Fibroblast of skin of right quadriceps (primary cell): ENCODE data around the gene ALKBH5.
"Not testable (repeated sequence)": the region's sequence is repeated elsewhere in the genome, so short reads cannot be mapped to it uniquely, and the experiment has no call there.

Source experiments
- DNase-seq: peaks from one replicate; pipeline ENCODE4 v3.0.0-alpha.2; 2013

Gene ALKBH5

DNA sequence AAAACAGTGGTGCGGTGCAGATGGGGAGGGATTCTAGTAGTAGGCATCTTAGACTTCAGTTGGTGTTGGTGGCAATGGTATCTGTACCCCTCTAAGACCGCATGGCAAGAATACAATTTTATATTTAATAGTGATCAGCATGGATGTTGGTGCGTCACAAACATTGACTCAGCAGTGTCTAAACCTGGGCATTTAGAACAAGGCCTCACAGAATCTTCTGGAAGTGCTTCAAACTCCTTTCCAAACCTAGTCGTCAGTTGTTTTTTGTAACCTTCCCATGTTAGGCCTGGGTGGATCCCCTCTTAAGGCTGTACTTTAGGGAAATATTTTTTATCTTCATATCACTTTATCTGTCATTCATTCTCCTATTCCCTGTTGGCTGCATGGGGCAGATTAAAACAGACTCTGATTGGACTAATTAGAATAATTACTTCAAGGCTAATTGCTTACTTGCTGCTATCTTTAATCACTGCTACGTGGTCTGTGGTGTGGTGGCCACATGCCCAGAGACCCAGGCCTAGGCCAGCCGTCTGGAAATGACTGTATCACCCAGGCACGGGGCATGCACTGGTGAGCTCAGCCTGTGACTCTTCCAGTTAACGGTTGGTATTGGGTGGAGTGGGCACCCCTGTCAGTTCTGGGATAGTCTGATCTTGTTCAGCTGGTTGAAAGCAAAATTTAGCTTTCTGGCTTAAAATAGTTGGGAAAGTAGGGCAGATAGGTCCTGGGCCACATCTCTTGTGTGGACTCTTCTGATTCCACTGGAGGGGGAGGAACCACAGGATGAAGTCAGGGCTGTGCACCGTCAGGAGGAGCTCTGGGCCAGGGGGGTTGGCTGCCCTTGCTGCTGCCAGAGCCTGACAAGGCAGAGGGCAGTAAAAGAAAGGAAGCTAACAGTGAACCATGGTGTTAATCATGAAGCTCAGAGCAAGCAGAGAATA is 4.5 kb downstream of the ALKBH5 start:
- DNase-seq = peak; percentile 16

DNA sequence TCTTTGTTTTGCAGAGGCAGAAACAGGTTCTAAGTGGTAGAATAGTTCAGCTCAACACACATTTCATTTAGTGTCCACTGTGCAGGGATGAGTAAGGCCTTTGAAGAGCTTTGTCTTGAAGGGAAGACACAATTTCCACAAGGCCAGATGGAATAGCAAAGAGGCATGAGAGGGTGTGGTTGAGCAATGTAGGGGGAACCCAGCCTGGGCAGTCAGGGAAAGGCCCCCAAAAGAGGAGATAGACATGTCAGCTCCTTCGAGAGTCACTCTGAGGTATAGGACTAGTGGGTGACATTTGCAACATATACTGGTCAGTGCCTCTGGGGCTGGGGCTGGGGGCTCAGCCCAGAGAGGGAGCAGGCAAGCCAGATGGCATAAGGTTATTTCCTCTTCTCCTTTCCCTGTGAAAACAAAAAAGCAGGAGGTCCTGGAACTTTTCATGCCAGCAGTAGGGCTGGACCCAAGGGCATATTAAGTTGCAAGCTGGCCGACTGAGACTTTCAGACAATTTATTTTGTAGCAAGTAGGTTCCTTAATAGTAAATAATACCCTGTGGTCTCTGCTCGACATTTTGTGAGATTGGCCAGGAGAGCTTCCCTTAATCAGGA is 7.1 kb downstream of the ALKBH5 start:
- DNase-seq = no peak

- DNase-seq = no peak
Observed at GRCh38 chr17:18191236-18191667, 7.6 kb downstream of the ALKBH5 start.

DNA sequence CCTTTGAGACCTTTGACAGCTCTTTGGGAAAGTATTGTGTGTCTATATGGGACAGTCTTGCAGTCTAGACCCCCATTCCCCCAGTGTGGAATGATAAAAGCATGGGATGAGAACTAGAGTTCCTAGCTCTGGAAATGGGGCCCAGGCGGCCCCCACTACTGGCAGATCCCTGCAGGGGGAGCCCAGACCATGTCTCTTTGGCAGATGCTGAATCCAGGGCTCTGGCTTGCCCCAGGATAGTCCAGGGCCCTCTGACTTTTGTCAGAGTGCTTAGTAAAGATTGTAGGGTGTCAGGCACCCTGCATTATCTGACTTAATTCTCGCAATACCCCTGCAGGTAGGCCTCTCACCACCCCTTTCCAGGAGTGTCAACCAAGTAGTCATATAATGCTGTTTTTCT is 8.3 kb downstream of the ALKBH5 start:
- no peak for DNase-seq

GRCh38 chr17:18194394-18194793 is 10.8 kb downstream of the ALKBH5 start:
- no peak for DNase-seq

- DNase-seq = no peak
Observed at GRCh38 chr17:18194804-18195203, 11.2 kb downstream of the ALKBH5 start.

- DNase-seq = no peak
Observed at GRCh38 chr17:18195246-18195645, 11.6 kb downstream of the ALKBH5 start.

DNA sequence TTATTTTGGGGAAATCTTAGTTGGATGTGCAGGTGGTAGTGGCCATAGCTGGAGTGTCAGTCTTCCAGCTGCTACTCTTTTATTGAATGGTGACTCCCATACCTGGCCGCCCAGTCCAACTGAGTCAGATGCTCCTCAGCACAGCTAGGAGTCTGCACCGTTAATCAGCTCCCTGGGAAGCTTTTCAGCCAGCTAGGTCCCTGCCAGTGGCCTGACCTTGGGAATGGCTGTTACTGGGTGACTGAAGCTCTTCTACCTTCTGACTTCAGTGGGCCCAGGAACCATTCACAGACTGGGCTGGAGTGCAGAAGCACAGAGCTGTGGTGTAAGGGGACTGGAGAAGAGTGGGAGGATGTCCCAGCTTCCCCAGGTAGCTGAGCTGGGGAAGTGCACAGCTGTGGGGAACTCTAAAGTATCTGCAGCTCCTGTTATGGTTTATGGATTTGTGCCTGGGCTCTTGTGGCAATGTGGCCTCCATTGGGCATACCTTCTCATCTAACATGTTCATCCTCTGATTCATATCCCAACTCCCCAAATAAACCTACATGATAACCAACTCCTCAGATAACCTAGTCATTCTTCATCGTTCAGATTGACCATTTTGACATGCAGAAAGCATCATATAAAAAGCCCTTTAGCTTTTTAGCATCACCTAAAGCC is 14.0 kb downstream of the ALKBH5 start:
- no peak for DNase-seq

DNA sequence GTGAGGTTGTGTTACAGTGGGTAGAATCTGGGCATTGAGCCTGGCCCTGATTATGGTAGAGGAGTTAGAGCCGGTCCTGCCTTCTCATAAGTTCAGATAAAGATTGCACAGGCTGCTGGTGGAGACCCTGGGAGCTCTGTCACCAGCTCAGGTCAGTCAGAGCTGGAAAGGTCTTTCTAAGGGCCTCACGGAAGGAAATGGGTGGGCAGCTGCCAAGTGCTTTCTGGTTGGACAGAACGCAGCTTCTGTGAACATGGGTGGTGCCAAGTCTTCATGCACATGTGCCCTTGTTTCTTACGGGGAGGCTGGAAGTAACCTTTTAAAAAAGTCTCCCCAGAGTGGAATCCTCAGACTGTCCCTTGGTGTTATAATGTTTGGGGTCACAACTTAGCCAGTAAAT is 14.9 kb downstream of the ALKBH5 start:
- DNase-seq = no peak

- no peak for DNase-seq
Observed at GRCh38 chr17:18201108-18201507, 17.5 kb downstream of the ALKBH5 start.

- no peak for DNase-seq
Observed at GRCh38 chr17:18203308-18203707, 19.7 kb downstream of the ALKBH5 start.

- no peak for DNase-seq
Observed at GRCh38 chr17:18205861-18206260, 22.2 kb downstream of the ALKBH5 start.

DNA sequence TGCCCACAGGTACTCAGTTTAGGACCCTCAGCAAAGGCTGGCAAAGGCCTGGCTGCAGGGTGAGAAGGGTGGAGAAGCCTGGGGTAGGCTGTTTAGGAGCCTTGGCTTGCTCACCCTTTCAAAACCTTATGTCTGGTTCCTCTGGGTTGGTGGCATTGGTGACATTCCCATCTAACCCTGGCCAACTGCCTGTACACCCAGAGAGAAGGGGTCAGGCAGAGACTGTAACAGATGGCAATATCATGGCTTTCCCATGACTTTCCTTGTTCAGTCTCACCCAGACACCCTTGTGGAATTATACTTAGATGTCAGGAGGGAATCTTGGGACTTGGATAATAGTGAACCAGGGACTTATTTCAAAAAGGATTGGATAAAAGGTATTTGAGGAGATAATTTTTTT is 23.3 kb downstream of the ALKBH5 start:
- DNase-seq = no peak

- DNase-seq = no peak
Observed at GRCh38 chr17:18208092-18208491, 24.5 kb downstream of the ALKBH5 start.

- no peak for DNase-seq
Observed at GRCh38 chr17:18213666-18214270, 30.1 kb downstream of the ALKBH5 start.

DNA sequence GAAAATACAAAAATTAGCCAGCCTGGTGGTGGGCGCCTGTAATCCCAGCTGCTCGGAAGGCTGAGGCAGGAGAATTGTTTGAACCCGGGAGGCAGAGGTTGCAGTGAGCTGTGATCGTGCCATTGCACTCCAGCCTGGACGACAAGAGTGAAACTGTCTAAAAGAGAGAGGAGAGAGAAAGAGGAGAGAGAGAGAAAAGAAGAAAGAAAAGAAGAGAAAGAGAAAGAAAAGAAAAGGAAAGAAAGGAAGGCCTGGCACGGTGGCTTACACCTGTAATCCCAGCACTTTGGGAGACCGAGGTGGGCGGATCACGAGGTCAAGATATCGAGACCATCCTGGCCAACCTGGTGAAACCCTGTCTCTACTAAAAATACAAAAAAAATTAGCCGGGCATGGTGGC is 33.3 kb downstream of the ALKBH5 start:
- not testable (repeated sequence) for DNase-seq

- DNase-seq = peak; percentile 46
Observed at GRCh38 chr17:18217412-18218015, 33.9 kb downstream of the ALKBH5 start.

DNA sequence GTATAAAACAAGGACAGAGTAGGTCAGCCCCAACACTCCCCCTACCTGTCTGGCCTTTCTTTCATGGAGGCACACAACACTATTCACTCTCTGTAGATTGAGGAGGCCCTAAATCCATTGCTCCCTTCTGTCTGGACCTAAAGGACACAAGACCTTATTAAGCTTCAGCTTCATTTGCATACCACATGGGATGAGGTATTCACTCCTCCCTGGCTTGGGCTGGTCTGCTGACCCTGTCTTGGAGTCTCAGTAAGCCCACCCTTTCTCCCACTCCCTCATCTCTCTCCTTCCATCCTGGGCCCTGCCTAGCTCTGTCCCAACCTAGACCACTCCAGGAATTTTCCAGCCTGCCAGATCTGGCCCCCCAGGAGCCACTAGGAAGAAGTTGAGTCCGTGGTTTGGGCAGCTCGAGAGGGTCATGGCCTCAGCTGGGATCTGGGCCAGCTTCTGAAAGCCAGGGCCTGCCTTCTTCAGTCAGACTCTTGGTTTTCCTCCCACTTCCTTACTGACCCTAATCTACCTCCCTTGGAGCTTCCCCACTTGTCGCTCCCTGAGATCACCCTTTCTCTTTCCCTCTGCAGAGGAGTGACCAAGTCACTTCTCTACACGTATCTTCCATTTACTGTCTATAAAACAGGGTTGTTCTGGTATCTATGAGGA is 35.3 kb downstream of the ALKBH5 start:
- DNase-seq = peak; percentile 18

GRCh38 chr17:18224053-18224386 is 40.4 kb downstream of the ALKBH5 start:
- DNase-seq = no peak

GRCh38 chr17:18224387-18225120 is 40.9 kb downstream of the ALKBH5 start:
- DNase-seq = peak; percentile 53

DNA sequence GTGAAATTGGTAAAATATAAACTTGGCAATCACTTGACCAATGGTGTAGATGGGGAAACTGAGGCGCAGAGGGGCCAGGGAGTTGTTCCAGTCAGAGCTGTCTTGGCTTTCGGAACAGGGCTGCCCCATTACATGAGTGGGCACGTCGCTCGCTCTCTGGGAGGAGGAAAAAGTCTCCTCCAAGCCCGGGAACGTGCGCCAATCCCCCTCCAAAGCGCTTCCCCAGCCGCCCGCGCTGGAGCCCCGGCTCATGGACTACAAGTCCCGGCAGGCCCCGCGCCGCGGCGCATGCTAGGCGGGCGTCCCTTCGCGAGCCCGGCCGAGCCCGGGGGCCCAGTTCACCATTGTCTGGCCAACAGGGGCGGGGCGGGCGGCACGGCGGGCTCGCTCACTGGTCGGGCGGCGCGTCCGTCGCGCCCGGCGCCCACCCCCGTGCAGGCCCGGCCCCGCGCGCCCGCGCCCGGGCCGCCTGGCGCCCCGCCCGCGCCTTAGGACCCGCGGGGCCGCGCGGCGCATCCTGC is 41.6 kb downstream of the ALKBH5 start, which contains the start of gene LLGL1:
LLGL1 (plus strand) TSS at position 515 of the 521 bp plus-strand sequence. CDS start 48 bp downstream, outside the sequence.
- peak; percentile 96 for DNase-seq
